HepG2 (cell line): ENCODE results near the gene MIER1. TPM values are rescaled to one million over a fixed set of nuclear protein-coding genes. Genes with fewer than 3 reads are reported as not detected.

Source experiments
- ATAC-seq: fragments of 200-7000 bp; cut with Tn5 transposase; 3 replicates; pipeline ENCODE4 v1.9.1; 2020; ENCODE audit warnings: mild to moderate bottlenecking, moderate library complexity
- BruUV-seq: library from RNA; stranded (reverse); fragments of 400-500 nt; replicated peaks from 2 replicates; lab custom pipeline; 2021; lab: Mats Ljungman, UMichigan
- CTCF ChIA-PET: fragments of 300-600 bp; formaldehyde crosslinking; extraction: SDS; loops from one replicate; lab custom pipeline; 2021; ENCODE audit warnings: low total read pairs, inconsistent platforms, low intra/inter-chr PET ratio; lab: Yijun Ruan, JAX
- POLR2A ChIA-PET: fragments of 350-600 bp; sonication (Branson Sonifier 250); formaldehyde crosslinking; loops from one replicate; lab custom pipeline; 2020; ENCODE audit warnings: antibody characterized with exemption, inconsistent platforms; lab: Yijun Ruan, JAX
- DNase-seq: peaks from one replicate; pipeline ENCODE4 v3.0.0-alpha.2; 2015; ENCODE audit warnings: low spot score
- FAIRE-seq: peaks from 3 replicates; lab custom pipeline; 2011; peaks lifted over from hg19 to GRCh38; lab: Jason Lieb, UNC
- H2AFZ ChIP-seq: one replicate; pipeline ENCODE4 v1.6.1; 2011; ENCODE audit warnings: low read length, inconsistent platforms
- H3K27ac ChIP-seq: fragments of 300-600 bp; 3 replicates; pipeline ENCODE4 v1.8.0; 2011; ENCODE audit warnings: mixed run types, mild to moderate bottlenecking, mixed read lengths, low read length, inconsistent platforms; ENCODE audit not compliant: insufficient read depth; ENCODE audit errors: extremely low read length
- H3K27me3 ChIP-seq, 2 experiments: fragments of 200-600 bp in 1 of 2; 2 replicates in 1 of 2; 3 replicates in 1 of 2; pipeline versions ENCODE4 v1.6.0 to v1.8.0; 2011; ENCODE audit warnings: low read length in 2 of 2, mild to moderate bottlenecking in 2 of 2, moderate library complexity in 2 of 2, inconsistent platforms in 1 of 2; ENCODE audit not compliant: insufficient read depth in 2 of 2, control insufficient read depth in 1 of 2
- H3K36me3 ChIP-seq, 2 experiments: fragments of 200-600 bp in 1 of 2; replicated peaks in 1 of 2; 2 replicates in 1 of 2; 3 replicates in 1 of 2; pipeline versions ENCODE4 v1.5.1 to v1.8.0; 2011; ENCODE audit warnings: low read length in 2 of 2, inconsistent platforms in 1 of 2; ENCODE audit not compliant: insufficient read depth in 2 of 2, control insufficient read depth in 1 of 2
- H3K4me1 ChIP-seq: 2 replicates; pipeline ENCODE4 v1.5.1; 2012; ENCODE audit warnings: low read length, inconsistent platforms; ENCODE audit not compliant: insufficient read depth
- H3K4me2 ChIP-seq: 2 replicates; pipeline ENCODE4 v1.6.0; 2011; ENCODE audit warnings: low read depth, low read length, inconsistent platforms
- H3K4me3 ChIP-seq, 3 experiments: fragments of 200-600 bp in 1 of 3; sonication (generic), shearing (Covaris generic) in 1 of 3; replicated peaks in 1 of 3; 2 replicates each; pipeline ENCODE4 v1.5.1; 2011 to 2016; ENCODE audit warnings: low read length in 3 of 3, inconsistent platforms in 2 of 3, low read depth in 2 of 3, mild to moderate bottlenecking in 2 of 3, control low read depth in 1 of 3, mixed read lengths in 1 of 3; ENCODE audit not compliant: insufficient read depth in 1 of 3
- H3K79me2 ChIP-seq: one replicate; pipeline ENCODE4 v1.6.1; 2011; ENCODE audit warnings: low read length, inconsistent platforms; ENCODE audit not compliant: insufficient read depth
- H3K9ac ChIP-seq: 2 replicates; pipeline ENCODE4 v1.6.0; 2011; ENCODE audit warnings: mild to moderate bottlenecking, low read depth, low read length, inconsistent platforms; ENCODE audit not compliant: insufficient read depth
- H3K9me3 ChIP-seq: 2 replicates; pipeline ENCODE4 v1.5.1; 2012; ENCODE audit warnings: mild to moderate bottlenecking, low read length
- H4K20me1 ChIP-seq: 2 replicates; pipeline ENCODE4 v1.6.0; 2011; ENCODE audit warnings: inconsistent platforms, mild to moderate bottlenecking, low read length, moderate library complexity; ENCODE audit not compliant: insufficient read depth
- ARNT2 ChIP-seq: sonication (generic); formaldehyde crosslinking; IDR thresholded peaks from 2 replicates; pipeline ENCODE4 v1.8.0; 2022; ENCODE audit warnings: mild to moderate bottlenecking, low read depth, missing genetic modification reagents, moderate library complexity
- ATF1 ChIP-seq: IDR thresholded peaks from 2 replicates; pipeline ENCODE4 v1.6.1; 2016; ENCODE audit warnings: mild to moderate bottlenecking, control low read depth
- HHEX ChIP-seq: IDR thresholded peaks from 2 replicates; pipeline ENCODE4 v1.6.1; 2016; ENCODE audit warnings: control low read depth
- IRF2 ChIP-seq: IDR thresholded peaks from 2 replicates; pipeline ENCODE4 v1.6.1; 2018; ENCODE audit warnings: missing genetic modification reagents, missing compliant biosample characterization
- KDM5B ChIP-seq: sonication (generic); formaldehyde crosslinking; IDR thresholded peaks from 2 replicates; pipeline ENCODE4 v1.4.0; 2020; ENCODE audit warnings: missing genetic modification reagents, mild to moderate bottlenecking, borderline replicate concordance
- MXD4 ChIP-seq: IDR thresholded peaks from 2 replicates; pipeline ENCODE4 v1.6.1; 2016; ENCODE audit warnings: mild to moderate bottlenecking, missing biosample characterization, missing genetic modification reagents
- NFIB ChIP-seq: sonication (generic); formaldehyde crosslinking; IDR thresholded peaks from 2 replicates; pipeline ENCODE4 v1.9.0; 2021; ENCODE audit warnings: missing genetic modification reagents, mild to moderate bottlenecking, borderline replicate concordance
- ZBTB14 ChIP-seq: sonication (generic); formaldehyde crosslinking; IDR thresholded peaks from 2 replicates; pipeline ENCODE4 v1.4.0; 2020; ENCODE audit warnings: missing genetic modification reagents
- ZNF275 ChIP-seq: sonication (generic); formaldehyde crosslinking; IDR thresholded peaks from 2 replicates; pipeline ENCODE4 v1.8.0; 2022; ENCODE audit warnings: missing genetic modification reagents, mild to moderate bottlenecking, inconsistent platforms, borderline replicate concordance
- ZNF513 ChIP-seq: sonication (generic); formaldehyde crosslinking; conservative IDR thresholded peaks from 2 replicates; pipeline ENCODE4 v1.5.0; 2020; ENCODE audit warnings: missing genetic modification reagents
- ZNF572 ChIP-seq: sonication (generic); formaldehyde crosslinking; IDR thresholded peaks from 2 replicates; pipeline ENCODE4 v1.5.1; 2020; ENCODE audit warnings: mild to moderate bottlenecking, missing genetic modification reagents
- WGBS: methylation state at CpG from one replicate; pipeline ENCODE4 v1.1.6; 2017; ENCODE audit warnings: low lambda C conversion rate; 5-methylcytosine and 5-hydroxymethylcytosine counted together
- in situ Hi-C: cut with HindIII; loops from 2 replicates; pipeline ENCODE4 v1.10.0; 2017; ENCODE audit warnings: low pct_unique_long_range_greater_than_20kb; ENCODE audit not compliant: extremely low pct_ligation_motif_present
- intact Hi-C: fragments of 100-400 bp; cut with micrococcal nuclease; formaldehyde crosslinking; loops from one replicate; pipeline ENCODE4 v1.10.0; 2022; ENCODE audit not compliant: unreplicated experiment
- polyA plus RNA-seq, 8 experiments: library from polyadenylated mRNA; depleted of rRNA in 3 of 8; stranded (reverse) in 7 of 8; unstranded in 1 of 8; fragments of >200 nt; fragmentation: Illumina TruSeq in 4 of 8; extraction: Trizol in 4 of 8; gene quantifications; 2 replicates each; pipeline versions ENCODE4 v1.2.1 to v1.2.3, GENCODE V29; 2011 to 2016; ENCODE audit warnings: low read depth in 4 of 8, missing spikeins in 1 of 8, mixed read lengths in 1 of 8; ENCODE audit not compliant: insufficient read depth in 1 of 8
- total RNA-seq, 5 experiments: library from RNA; depleted of rRNA; stranded (reverse); fragments of >200 nt; fragmentation: Illumina TruSeq; extraction: Trizol; gene quantifications; 2 replicates each; pipeline ENCODE4 v1.2.3, GENCODE V29; 2016; ENCODE audit warnings: low read depth in 1 of 5
- TF ChIP-seq, protein P1 (sequence below): sonication (generic); IDR thresholded peaks from 2 replicates; pipeline ENCODE4 v1.6.1; 2016; ENCODE audit warnings: low read depth, borderline replicate concordance
- TF ChIP-seq, protein P2 (sequence below): sonication (generic); formaldehyde crosslinking; IDR thresholded peaks from 2 replicates; pipeline ENCODE4 v1.5.1; 2020; ENCODE audit warnings: missing genetic modification reagents, mild to moderate bottlenecking, borderline replicate concordance

MIER1 gene
- total and polyA plus RNA-seq, 2 of the 13 experiments (the other 11 are each of a cell fraction or from before 2014, with no cell fraction given) = 7.0 to 30.4 TPM

DNA sequence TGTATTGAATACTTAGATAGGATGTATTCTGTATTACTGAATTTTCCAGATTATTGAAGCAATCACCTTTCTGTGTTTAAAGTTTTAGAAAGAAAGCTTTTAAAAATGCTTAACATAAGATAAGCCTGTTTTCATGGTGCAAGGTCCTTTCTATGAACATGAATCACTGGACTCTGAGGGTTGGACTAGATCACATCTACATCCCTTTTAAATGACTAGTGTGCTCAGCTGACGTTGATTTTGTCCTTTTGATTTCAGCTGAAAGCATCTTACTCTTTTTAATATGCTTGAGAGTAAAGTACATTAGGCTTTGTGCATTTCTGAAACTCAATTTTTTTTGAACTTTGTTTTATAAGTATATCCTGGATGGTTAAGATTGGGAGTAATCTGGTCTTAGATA, 16.2 kb downstream of the MIER1 start (continued):
- TF ChIP-seq, protein P1, sequence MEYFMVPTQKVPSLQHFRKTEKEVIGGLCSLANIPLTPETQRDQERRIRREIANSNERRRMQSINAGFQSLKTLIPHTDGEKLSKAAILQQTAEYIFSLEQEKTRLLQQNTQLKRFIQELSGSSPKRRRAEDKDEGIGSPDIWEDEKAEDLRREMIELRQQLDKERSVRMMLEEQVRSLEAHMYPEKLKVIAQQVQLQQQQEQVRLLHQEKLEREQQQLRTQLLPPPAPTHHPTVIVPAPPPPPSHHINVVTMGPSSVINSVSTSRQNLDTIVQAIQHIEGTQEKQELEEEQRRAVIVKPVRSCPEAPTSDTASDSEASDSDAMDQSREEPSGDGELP = 0 out of 2 replicates have a peak, but pooled peaks have one; percentile 24
- TF ChIP-seq NFIB (CRISPR knock-in tag) = no peak
- TF ChIP-seq ARNT2 (CRISPR knock-in tag) = no peak
- TF ChIP-seq ATF1 = no peak
- no peak for TF ChIP-seq HHEX (CRISPR knock-in tag)

- 95% methylated on average over 5 of the region's 5 CpGs for WGBS
- peaks cover 2 to 28% of the 10 kb centered on the region in 2 experiments for H3K36me3 ChIP-seq
- no peaks in the 10 kb centered on the region; the same call in none of the 2 replicates for H4K20me1 ChIP-seq
- no peak overlapping the region for H3K4me2 ChIP-seq
- in situ Hi-C loops = loop anchor here (25.0 kb wide), 1 partner anchor 469 kb away; no protein-coding TSS in a partner anchor
- H3K27ac ChIP-seq = peak overlapping the region; percentile 59
- peaks cover 57% of the 10 kb centered on the region for H3K4me1 ChIP-seq
- intact Hi-C loops = no loop called here
- no peaks in the 10 kb centered on the region for H3K27me3 ChIP-seq
- H3K9ac ChIP-seq = no peak overlapping the region
- DNase-seq (no peak), FAIRE-seq (no peak), ATAC-seq (no peak)
- BruUV-seq = no TSS peak
- TF ChIP-seq ZNF572 (CRISPR knock-in tag) (no peak), IRF2 (CRISPR knock-in tag) (no peak), ZBTB14 (no peak), KDM5B (no peak), ZNF275 (CRISPR knock-in tag) (no peak), MXD4 (CRISPR knock-in tag) (no peak), ZNF513 (no peak)
- TF ChIP-seq, protein P2, sequence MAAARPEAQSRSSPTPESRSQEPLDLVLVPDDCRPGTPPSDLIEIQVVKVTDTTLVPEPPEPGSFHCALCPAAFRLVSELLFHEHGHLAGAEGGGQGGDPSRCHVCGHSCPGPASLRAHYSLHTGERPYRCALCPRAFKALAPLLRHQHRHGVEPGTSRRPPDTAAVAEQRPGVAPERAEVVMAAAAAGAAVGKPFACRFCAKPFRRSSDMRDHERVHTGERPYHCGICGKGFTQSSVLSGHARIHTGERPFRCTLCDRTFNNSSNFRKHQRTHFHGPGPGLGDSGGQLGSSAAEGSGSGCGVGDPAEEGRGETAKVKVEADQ (CRISPR knock-in tag) = no peak
- no peak overlapping the region for H3K4me3 ChIP-seq
- H3K79me2 ChIP-seq = peaks cover 57% of the 10 kb centered on the region
- H3K9me3 ChIP-seq = no peaks in the 10 kb centered on the region
- POLR2A ChIA-PET = interaction anchor here (1.5 to 1.7 kb wide), 2 partner anchors 9 to 13 kb away, joined by 8 to 14 read pairs; no protein-coding TSS in a partner anchor
- no peak overlapping the region for H2AFZ ChIP-seq
- CTCF ChIA-PET = no interaction called here
Observed at GRCh38 chr1:66943361-66943969, 18.7 kb downstream of the MIER1 start.
